Ishikawa (cell line): ENCODE data around the gene KRT77.

Source experiments
- EP300 ChIP-seq: IDR thresholded peaks from 2 replicates; pipeline ENCODE4 v1.6.1; 2012; ENCODE audit warnings: borderline replicate concordance
- NFIC ChIP-seq: IDR thresholded peaks from 2 replicates; pipeline ENCODE4 v1.6.1; 2012
- RAD21 ChIP-seq: IDR thresholded peaks from 2 replicates; pipeline ENCODE4 v1.6.1; 2012; ENCODE audit warnings: low read depth
- TEAD4 ChIP-seq: IDR thresholded peaks from 2 replicates; pipeline ENCODE4 v1.6.1; 2012
- TF ChIP-seq, protein P1 (sequence below): IDR thresholded peaks from 2 replicates; pipeline ENCODE4 v1.6.1; 2012; ENCODE audit warnings: low read depth, mild to moderate bottlenecking
- TF ChIP-seq, protein P2 (sequence below): IDR thresholded peaks from 2 replicates; pipeline ENCODE4 v1.6.1; 2012

DNA sequence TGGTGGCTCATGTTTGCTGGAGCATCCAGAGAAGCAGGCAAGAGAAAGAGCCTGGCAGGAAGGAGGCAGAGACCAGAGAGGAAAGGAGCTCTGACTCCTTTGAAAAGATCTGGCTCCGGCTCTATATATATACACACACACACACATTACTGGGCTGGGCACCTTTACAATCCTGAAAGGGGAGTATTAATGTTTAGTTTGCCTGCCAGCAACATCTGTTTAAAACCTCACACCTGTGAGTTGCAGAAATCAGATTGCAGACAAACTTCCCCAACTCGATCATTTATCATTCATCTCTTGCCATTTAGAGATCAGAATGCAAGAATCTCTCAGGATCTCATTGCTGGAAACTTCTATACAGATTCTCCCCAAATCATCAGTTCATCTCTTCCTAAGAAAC is at the start of gene KRT77:
- TF ChIP-seq, protein P1, sequence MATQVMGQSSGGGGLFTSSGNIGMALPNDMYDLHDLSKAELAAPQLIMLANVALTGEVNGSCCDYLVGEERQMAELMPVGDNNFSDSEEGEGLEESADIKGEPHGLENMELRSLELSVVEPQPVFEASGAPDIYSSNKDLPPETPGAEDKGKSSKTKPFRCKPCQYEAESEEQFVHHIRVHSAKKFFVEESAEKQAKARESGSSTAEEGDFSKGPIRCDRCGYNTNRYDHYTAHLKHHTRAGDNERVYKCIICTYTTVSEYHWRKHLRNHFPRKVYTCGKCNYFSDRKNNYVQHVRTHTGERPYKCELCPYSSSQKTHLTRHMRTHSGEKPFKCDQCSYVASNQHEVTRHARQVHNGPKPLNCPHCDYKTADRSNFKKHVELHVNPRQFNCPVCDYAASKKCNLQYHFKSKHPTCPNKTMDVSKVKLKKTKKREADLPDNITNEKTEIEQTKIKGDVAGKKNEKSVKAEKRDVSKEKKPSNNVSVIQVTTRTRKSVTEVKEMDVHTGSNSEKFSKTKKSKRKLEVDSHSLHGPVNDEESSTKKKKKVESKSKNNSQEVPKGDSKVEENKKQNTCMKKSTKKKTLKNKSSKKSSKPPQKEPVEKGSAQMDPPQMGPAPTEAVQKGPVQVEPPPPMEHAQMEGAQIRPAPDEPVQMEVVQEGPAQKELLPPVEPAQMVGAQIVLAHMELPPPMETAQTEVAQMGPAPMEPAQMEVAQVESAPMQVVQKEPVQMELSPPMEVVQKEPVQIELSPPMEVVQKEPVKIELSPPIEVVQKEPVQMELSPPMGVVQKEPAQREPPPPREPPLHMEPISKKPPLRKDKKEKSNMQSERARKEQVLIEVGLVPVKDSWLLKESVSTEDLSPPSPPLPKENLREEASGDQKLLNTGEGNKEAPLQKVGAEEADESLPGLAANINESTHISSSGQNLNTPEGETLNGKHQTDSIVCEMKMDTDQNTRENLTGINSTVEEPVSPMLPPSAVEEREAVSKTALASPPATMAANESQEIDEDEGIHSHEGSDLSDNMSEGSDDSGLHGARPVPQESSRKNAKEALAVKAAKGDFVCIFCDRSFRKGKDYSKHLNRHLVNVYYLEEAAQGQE = no peak
- TF ChIP-seq NFIC = no peak
- no peak for TF ChIP-seq RAD21
- no peak for TF ChIP-seq EP300
- no peak for TF ChIP-seq TEAD4
- TF ChIP-seq, protein P2, sequence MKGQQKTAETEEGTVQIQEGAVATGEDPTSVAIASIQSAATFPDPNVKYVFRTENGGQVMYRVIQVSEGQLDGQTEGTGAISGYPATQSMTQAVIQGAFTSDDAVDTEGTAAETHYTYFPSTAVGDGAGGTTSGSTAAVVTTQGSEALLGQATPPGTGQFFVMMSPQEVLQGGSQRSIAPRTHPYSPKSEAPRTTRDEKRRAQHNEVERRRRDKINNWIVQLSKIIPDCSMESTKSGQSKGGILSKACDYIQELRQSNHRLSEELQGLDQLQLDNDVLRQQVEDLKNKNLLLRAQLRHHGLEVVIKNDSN = no peak
